ENCODE data around the gene TICRR.

DNA sequence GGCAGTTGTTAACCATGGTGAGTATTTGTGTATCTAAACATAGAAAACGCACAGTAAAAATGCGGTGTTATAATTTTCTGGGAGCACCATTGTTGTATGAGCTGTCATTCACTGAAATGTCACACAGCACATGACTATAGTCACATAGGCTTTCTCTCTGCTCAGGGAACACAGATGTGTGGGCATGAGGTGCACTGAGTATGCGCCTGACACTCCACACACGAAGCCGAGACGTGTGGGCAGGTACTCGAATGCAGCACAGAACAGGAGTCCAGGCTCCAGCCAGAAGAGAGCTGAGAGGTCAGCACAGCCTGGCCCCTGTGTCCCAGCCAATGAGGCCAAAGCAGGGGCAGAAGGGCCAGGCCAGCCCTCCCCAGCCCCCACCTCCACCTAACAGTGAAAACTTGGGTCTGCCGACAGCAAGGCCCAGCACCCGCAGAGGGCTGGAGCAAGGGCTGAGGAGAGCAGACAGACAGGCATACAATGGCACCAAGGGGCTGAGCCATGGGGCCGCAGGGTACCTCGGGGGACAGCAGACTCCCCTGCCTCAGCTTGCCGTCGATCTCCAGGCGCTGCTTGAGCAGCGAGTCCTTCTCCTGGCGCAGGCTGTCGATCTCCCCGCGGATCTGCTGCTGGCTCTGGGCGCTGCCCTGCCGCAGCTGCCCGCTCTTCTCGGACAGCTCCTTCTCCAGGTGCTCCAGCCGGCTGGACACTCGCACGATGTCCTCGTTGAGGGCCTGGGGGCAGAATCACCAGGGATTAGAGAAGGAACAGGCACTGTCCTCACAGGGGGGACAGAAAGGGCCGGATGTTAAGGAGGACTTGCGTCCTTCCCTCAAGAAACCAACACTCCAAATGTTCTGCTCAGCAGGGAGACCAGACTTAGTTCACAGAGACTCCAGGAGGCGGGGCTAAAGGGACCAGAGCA lies 56.0 kb downstream of the TICRR start:
- TF ChIP-seq, protein P1, sequence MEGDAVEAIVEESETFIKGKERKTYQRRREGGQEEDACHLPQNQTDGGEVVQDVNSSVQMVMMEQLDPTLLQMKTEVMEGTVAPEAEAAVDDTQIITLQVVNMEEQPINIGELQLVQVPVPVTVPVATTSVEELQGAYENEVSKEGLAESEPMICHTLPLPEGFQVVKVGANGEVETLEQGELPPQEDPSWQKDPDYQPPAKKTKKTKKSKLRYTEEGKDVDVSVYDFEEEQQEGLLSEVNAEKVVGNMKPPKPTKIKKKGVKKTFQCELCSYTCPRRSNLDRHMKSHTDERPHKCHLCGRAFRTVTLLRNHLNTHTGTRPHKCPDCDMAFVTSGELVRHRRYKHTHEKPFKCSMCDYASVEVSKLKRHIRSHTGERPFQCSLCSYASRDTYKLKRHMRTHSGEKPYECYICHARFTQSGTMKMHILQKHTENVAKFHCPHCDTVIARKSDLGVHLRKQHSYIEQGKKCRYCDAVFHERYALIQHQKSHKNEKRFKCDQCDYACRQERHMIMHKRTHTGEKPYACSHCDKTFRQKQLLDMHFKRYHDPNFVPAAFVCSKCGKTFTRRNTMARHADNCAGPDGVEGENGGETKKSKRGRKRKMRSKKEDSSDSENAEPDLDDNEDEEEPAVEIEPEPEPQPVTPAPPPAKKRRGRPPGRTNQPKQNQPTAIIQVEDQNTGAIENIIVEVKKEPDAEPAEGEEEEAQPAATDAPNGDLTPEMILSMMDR (IDR thresholded peaks at IDR 0.05), result no peak
- TF ChIP-seq POLR2A (IDR thresholded peaks at IDR 0.05), result no peak

Measured in tibial nerve (tissue), 3 donors.